ENCODE data around the gene FABP2.
"Not testable (repeated sequence)": the region's sequence is repeated elsewhere in the genome, so short reads cannot be mapped to it uniquely, and the experiment has no call there.

The FABP2 gene

GRCh38 chr4:119321921-119322687, at the start of gene FABP2:
Gene FABP2 (minus strand): TSS chr4:119322138. CDS start chr4:119322102, 36 bp downstream.
- DNase-seq: no peak

- not testable (repeated sequence) for DNase-seq
Measured at GRCh38 chr4:119370951-119371683, 49.2 kb upstream of the FABP2 start.

- peak; percentile 44 for DNase-seq
Measured at GRCh38 chr4:119370392-119370791, 48.5 kb upstream of the FABP2 start.

GRCh38 chr4:119366802-119367201, 44.9 kb upstream of the FABP2 start:
- not testable (repeated sequence) for DNase-seq

GRCh38 chr4:119364203-119364602, 42.3 kb upstream of the FABP2 start:
- not testable (repeated sequence) for DNase-seq

GRCh38 chr4:119363372-119363771, 41.4 kb upstream of the FABP2 start:
- not testable (repeated sequence) for DNase-seq

GRCh38 chr4:119362413-119362812, 40.5 kb upstream of the FABP2 start:
- not testable (repeated sequence) for DNase-seq

- not testable (repeated sequence) for DNase-seq
Measured at GRCh38 chr4:119359873-119360272, 37.9 kb upstream of the FABP2 start.

GRCh38 chr4:119356796-119357195, 34.9 kb upstream of the FABP2 start:
- DNase-seq: not testable (repeated sequence)

GRCh38 chr4:119356041-119356440, 34.1 kb upstream of the FABP2 start:
- not testable (repeated sequence) for DNase-seq

GRCh38 chr4:119353364-119353763, 31.4 kb upstream of the FABP2 start:
- DNase-seq: not testable (repeated sequence)

- DNase-seq: not testable (repeated sequence)
Measured at GRCh38 chr4:119348169-119348568, 26.2 kb upstream of the FABP2 start.

- not testable (repeated sequence) for DNase-seq
Measured at GRCh38 chr4:119343293-119343692, 21.4 kb upstream of the FABP2 start.

- not testable (repeated sequence) for DNase-seq
Measured at GRCh38 chr4:119339895-119340294, 18.0 kb upstream of the FABP2 start.

- no peak for DNase-seq
Measured at GRCh38 chr4:119337010-119337409, 15.1 kb upstream of the FABP2 start.

GRCh38 chr4:119336332-119336979, 14.5 kb upstream of the FABP2 start:
- DNase-seq: not testable (repeated sequence)

- DNase-seq: no peak
Measured at GRCh38 chr4:119329835-119330620, 8.1 kb upstream of the FABP2 start.

- no peak for DNase-seq
Measured at GRCh38 chr4:119328695-119329094, 6.8 kb upstream of the FABP2 start.

GRCh38 chr4:119317990-119318389, 3.9 kb downstream of the FABP2 start:
- no peak for DNase-seq

- DNase-seq: no peak
Measured at GRCh38 chr4:119315036-119315435, 6.9 kb downstream of the FABP2 start.

GRCh38 chr4:119314356-119314755, 7.6 kb downstream of the FABP2 start:
- no peak for DNase-seq

GRCh38 chr4:119313237-119313636, 8.7 kb downstream of the FABP2 start:
- DNase-seq: no peak

- DNase-seq: no peak
Measured at GRCh38 chr4:119310826-119311225, 11.1 kb downstream of the FABP2 start.
